K562 (cell line): ENCODE measurements around the gene MAP1S. TPM values are rescaled to one million over a fixed set of nuclear protein-coding genes. Genes with fewer than 3 reads are reported as not detected.

Experiments used
- ATAC-seq: fragments of 200-7000 bp; cut with Tn5 transposase; 3 replicates; pipeline ENCODE4 v1.9.1; 2020; ENCODE audit warnings: moderate library complexity
- BruUV-seq: library from RNA; stranded (reverse); fragments of 400-500 nt; replicated peaks from 2 replicates; lab custom pipeline; 2021; lab: Mats Ljungman, UMichigan
- CTCF ChIA-PET: fragments of 300-600 bp; formaldehyde crosslinking; extraction: SDS; loops from one replicate; lab custom pipeline; 2021; ENCODE audit warnings: low intra/inter-chr PET ratio; lab: Yijun Ruan, JAX
- POLR2A ChIA-PET: fragments of 300-600, 350-650 bp; sonication (Branson Sonifier 250); formaldehyde crosslinking; extraction: SDS; loops from one replicate; lab custom pipeline; 2021; ENCODE audit warnings: antibody characterized with exemption, inconsistent platforms; lab: Yijun Ruan, JAX
- DNase-seq, 4 experiments: peaks; one replicate each; pipeline versions ENCODE4 v3.0.0 to v3.0.0-alpha.2; 2011 to 2018; ENCODE audit warnings: low spot score in 3 of 4, mixed read lengths in 3 of 4; ENCODE audit errors: extremely low read depth in 1 of 4
- FAIRE-seq: peaks from 2 replicates; lab custom pipeline; 2011; peaks lifted over from hg19 to GRCh38; lab: Jason Lieb, UNC
- H2AFZ ChIP-seq: 2 replicates; pipeline ENCODE4 v1.6.0; 2011; ENCODE audit warnings: low read depth, low read length, control low read depth, inconsistent platforms
- H3K27ac ChIP-seq: fragments of 200-600 bp; 3 replicates; pipeline ENCODE4 v1.8.0; 2011; ENCODE audit warnings: low read depth, mild to moderate bottlenecking, control low read depth, inconsistent platforms, low read length, moderate library complexity, mixed read lengths; ENCODE audit errors: extremely low read depth
- H3K27me3 ChIP-seq, 2 experiments: fragments of 300-600 bp in 1 of 2; 2 replicates in 1 of 2; 3 replicates in 1 of 2; pipeline versions ENCODE4 v1.6.0 to v1.8.0; 2011; ENCODE audit warnings: inconsistent platforms in 2 of 2, low read length in 2 of 2, mild to moderate bottlenecking in 1 of 2, mixed read lengths in 1 of 2, moderate library complexity in 1 of 2; ENCODE audit not compliant: control insufficient read depth in 2 of 2, insufficient read depth in 2 of 2
- H3K36me3 ChIP-seq: fragments of 300-600 bp; 3 replicates; pipeline ENCODE4 v1.8.0; 2011; ENCODE audit warnings: mild to moderate bottlenecking, low read length, inconsistent platforms; ENCODE audit not compliant: control insufficient read depth, insufficient read depth
- H3K4me1 ChIP-seq, 2 experiments: fragments of 200-600 bp in 1 of 2; replicated peaks in 1 of 2; 2 replicates in 1 of 2; 3 replicates in 1 of 2; pipeline versions ENCODE4 v1.5.1 to v1.8.0; 2011; ENCODE audit warnings: inconsistent platforms in 2 of 2, low read length in 2 of 2, mild to moderate bottlenecking in 1 of 2, mixed read lengths in 1 of 2, moderate library complexity in 1 of 2; ENCODE audit not compliant: control insufficient read depth in 2 of 2, insufficient read depth in 2 of 2
- H3K4me2 ChIP-seq: 2 replicates; pipeline ENCODE4 v1.6.1; 2011; ENCODE audit warnings: low read length, control low read depth, inconsistent platforms, mixed read lengths; ENCODE audit not compliant: insufficient read depth
- H3K4me3 ChIP-seq: fragments of 200-600 bp; sonication (generic), shearing (Covaris generic); 2 replicates; pipeline ENCODE4 v1.5.1; 2016; ENCODE audit warnings: control low read depth, inconsistent platforms
- H3K79me2 ChIP-seq: fragments of 200-600 bp; 3 replicates; pipeline ENCODE4 v1.8.0; 2011; ENCODE audit warnings: low read length, inconsistent platforms; ENCODE audit not compliant: control insufficient read depth, insufficient read depth
- H3K9ac ChIP-seq, 2 experiments: 2 replicates each; pipeline versions ENCODE4 v1.6.0 to v1.6.1; 2011; ENCODE audit warnings: low read depth in 2 of 2, low read length in 2 of 2, control low read depth in 1 of 2, inconsistent platforms in 1 of 2, mild to moderate bottlenecking in 1 of 2, mixed read lengths in 1 of 2; ENCODE audit not compliant: insufficient read depth in 1 of 2
- H3K9me1 ChIP-seq: one replicate; pipeline ENCODE4 v1.6.0; 2011; ENCODE audit warnings: inconsistent platforms, mild to moderate bottlenecking, low read length, moderate library complexity; ENCODE audit not compliant: control insufficient read depth, insufficient read depth
- H3K9me3 ChIP-seq: replicated peaks from 2 replicates; pipeline ENCODE4 v1.5.1; 2011; ENCODE audit warnings: low read depth, low read length, inconsistent platforms; ENCODE audit not compliant: control insufficient read depth, insufficient read depth
- H4K20me1 ChIP-seq: replicated peaks from 2 replicates; pipeline ENCODE4 v1.6.1; 2011; ENCODE audit warnings: low read length, inconsistent platforms, mixed read lengths; ENCODE audit not compliant: control insufficient read depth, insufficient read depth
- BMI1 ChIP-seq: fragments of 150-350 bp; IDR thresholded peaks from 2 replicates; pipeline ENCODE4 v1.6.1; 2014; ENCODE audit warnings: low read length
- E2F3 ChIP-seq: fragments of 250-450 bp; sonication (Bioruptor Pico); IDR thresholded peaks from 2 replicates; pipeline ENCODE4 v1.4.0; 2020; ENCODE audit warnings: mild to moderate bottlenecking
- KDM1A ChIP-seq, 2 experiments: fragments of 450-650 bp; IDR thresholded peaks; 2 replicates each; pipeline ENCODE4 v1.6.1; 2016; ENCODE audit warnings: mild to moderate bottlenecking in 2 of 2
- NELFE ChIP-seq: IDR thresholded peaks from 2 replicates; pipeline ENCODE4 v1.6.1; 2011; ENCODE audit warnings: mild to moderate bottlenecking; ENCODE audit not compliant: insufficient read depth, insufficient read length
- POLR2G ChIP-seq: fragments of 200-400 bp; formaldehyde crosslinking; IDR thresholded peaks from 2 replicates; pipeline ENCODE4 v1.6.1; 2017; ENCODE audit warnings: low read depth, mild to moderate bottlenecking, antibody characterized with exemption, low read length, moderate library complexity
- PTTG1 ChIP-seq: fragments of 450-650 bp; IDR thresholded peaks from 2 replicates; pipeline ENCODE4 v1.6.1; 2016; ENCODE audit warnings: low read depth, mild to moderate bottlenecking, missing genetic modification characterization, missing compliant biosample characterization
- RB1 ChIP-seq: fragments of 450-650 bp; IDR thresholded peaks from 2 replicates; pipeline ENCODE4 v1.6.1; 2017; ENCODE audit warnings: low read depth, mild to moderate bottlenecking
- STAG1 ChIP-seq: sonication (generic); formaldehyde crosslinking; IDR thresholded peaks from 2 replicates; pipeline ENCODE4 v1.5.0; 2020; ENCODE audit warnings: missing genetic modification reagents, borderline replicate concordance
- TCF7 ChIP-seq: sonication (generic); IDR thresholded peaks from 2 replicates; pipeline ENCODE4 v1.6.1; 2016; ENCODE audit warnings: antibody characterized with exemption, borderline replicate concordance
- TOE1 ChIP-seq, 2 experiments: fragments of 450-650 bp in 1 of 2; sonication (generic) in 1 of 2; formaldehyde crosslinking in 1 of 2; IDR thresholded peaks; 2 replicates each; pipeline versions ENCODE4 v1.7.1 to v1.8.0; 2016 to 2022; ENCODE audit warnings: borderline replicate concordance in 2 of 2, mild to moderate bottlenecking in 2 of 2, antibody characterized with exemption in 1 of 2, inconsistent platforms in 1 of 2, low read depth in 1 of 2, missing genetic modification reagents in 1 of 2, moderate library complexity in 1 of 2
- ZNF318 ChIP-seq, 2 experiments: fragments of 450-650 bp; IDR thresholded peaks; 2 replicates each; pipeline ENCODE4 v1.6.1; 2016; ENCODE audit warnings: mild to moderate bottlenecking in 2 of 2, borderline replicate concordance in 1 of 2, low read depth in 1 of 2, moderate library complexity in 1 of 2
- ZNF436 ChIP-seq: fragments of 250-450, 450-650 bp; sonication (Bioruptor Pico); formaldehyde crosslinking; IDR thresholded peaks from 2 replicates; pipeline ENCODE4 v1.7.0; 2020; ENCODE audit warnings: mild to moderate bottlenecking
- ZNF79 ChIP-seq: fragments of 250-450 bp; sonication (Bioruptor Pico); IDR thresholded peaks from 2 replicates; pipeline ENCODE4 v1.4.0; 2020; ENCODE audit warnings: low read depth, mild to moderate bottlenecking, moderate library complexity
- WGBS: fragments of 100-300 bp; shearing (Covaris generic); methylation state at CpG from one replicate; pipeline ENCODE4 v1.1.6; 2016; ENCODE audit warnings: low coverage, mixed read lengths; ENCODE audit not compliant: insufficient coverage; ENCODE audit errors: missing lambda C conversion rate; 5-methylcytosine and 5-hydroxymethylcytosine counted together
- in situ Hi-C: fragments of 300-500 bp; cut with MboI; formaldehyde crosslinking; loops from 4 replicates; pipeline ENCODE4 v1.15.0; 2018; ENCODE audit warnings: inconsistent platforms, mixed read lengths
- intact Hi-C: fragments of 100-400 bp; cut with micrococcal nuclease; formaldehyde crosslinking; loops from 2 replicates; pipeline ENCODE4 v1.14.2; 2022
- polyA plus RNA-seq, 8 experiments: library from polyadenylated mRNA; depleted of rRNA in 4 of 8; stranded (reverse) in 5 of 8; unstranded in 3 of 8; fragments of >200 nt; fragmentation: Nextera tagmentation in 2 of 8; fragmentation: Illumina TruSeq in 1 of 8; extraction: Ambion mirVana in 2 of 8; extraction: Trizol in 1 of 8; gene quantifications; 2 replicates each; pipeline versions ENCODE4 v1.2.1 to v1.2.3, GENCODE V29; 2011 to 2014; ENCODE audit warnings: inconsistent platforms in 1 of 8, missing spikeins in 1 of 8
- total RNA-seq, 7 experiments: library from RNA; depleted of rRNA in 6 of 7; stranded (reverse); fragments of >200 nt in 6 of 7; fragmentation: Illumina TruSeq in 2 of 7; extraction: Trizol in 2 of 7; gene quantifications; 2 replicates each; pipeline versions ENCODE4 v1.2.1 to v1.2.3, GENCODE V29; 2011 to 2021; ENCODE audit warnings: low replicate concordance in 1 of 7

Gene MAP1S
- total and polyA plus RNA-seq, 9 of the 15 experiments (the other 6 are each of a cell fraction or from before 2014, with no cell fraction given) = 2.0 to 81.0 (median 9.5) TPM

GRCh38 chr19:17739121-17739875 is 20.0 kb downstream of the MAP1S start:
- intact Hi-C loops (no loop called here), in situ Hi-C loops (no loop called here)
- Histone ChIP-seq H3K9me1 (no peaks in the 10 kb centered on the region), H3K36me3 (peaks cover 21% of the 10 kb centered on the region; the same call in 2 of the 3 replicates), H3K4me1 (peaks cover 30 to 36% of the 10 kb centered on the region in 2 experiments), H4K20me1 (no peaks in the 10 kb centered on the region), H3K9ac (peak overlapping the region in 1 of 2 experiments; percentile 55; a peak in 2 of 4 replicates), H3K9me3 (no peaks in the 10 kb centered on the region), H3K4me2 (peak overlapping the region; percentile 14; the same call in 1 of the 2 replicates), H2AFZ (peak overlapping the region; percentile 29; the same call in 1 of the 2 replicates), H3K4me3 (no peak overlapping the region), H3K79me2 (no peaks in the 10 kb centered on the region), H3K27me3 (no peaks in the 10 kb centered on the region), H3K27ac (peak overlapping the region; percentile 54; the same call in 1 of the 3 replicates)
- DNase-seq = peak; percentile 76 to 82 (median 79)
- ChIA-PET CTCF (no interaction called here), POLR2A (interaction anchor here (0.6 to 4.0 kb wide), 3 partner anchors 8 to 23 kb away, joined by 3 to 29 read pairs (median 3); partner anchors contain the start of gene FCHO1)
- 50% methylated on average over 15 of the region's 18 CpGs for WGBS
- peak; percentile 65 for FAIRE-seq
- no TSS peak for BruUV-seq
- ATAC-seq = peak; percentile 73
- TF ChIP-seq RB1 (no peak), POLR2G (0 out of 2 replicates have a peak, but pooled peaks have one; percentile 29), STAG1 (CRISPR knock-in tag) (no peak), E2F3 (CRISPR knock-in tag) (no peak), TCF7 (no peak), NELFE (no peak), ZNF436 (CRISPR knock-in tag) (peak; percentile 50; the same call in 1 of the 2 replicates), KDM1A (IDR thresholded peaks at IDR 0.05) (peak; percentile 40 to 60; a peak in 2 of 4 replicates), PTTG1 (tag) (no peak), ZNF79 (CRISPR knock-in tag) (no peak), BMI1 (no peak), ZNF318 (IDR thresholded peaks at IDR 0.05; ENCODE audit: borderline replicate concordance in 1 of 2, low read depth in 1 of 2) (no peak), TOE1 (IDR thresholded peaks at IDR 0.05; ENCODE audit: borderline replicate concordance) (no peak), TOE1 (CRISPR knock-in tag; IDR thresholded peaks at IDR 0.05; ENCODE audit: borderline replicate concordance, low read depth) (no peak)
